Measurements from ENCODE around the gene LSP1.
A peak's percentile ranks its signal among the peaks of the same experiment; 100 is the strongest.
"Not testable (repeated sequence)": the region's sequence is repeated elsewhere in the genome, so short reads cannot be mapped to it uniquely, and the experiment has no call there.

Gene LSP1

DNA sequence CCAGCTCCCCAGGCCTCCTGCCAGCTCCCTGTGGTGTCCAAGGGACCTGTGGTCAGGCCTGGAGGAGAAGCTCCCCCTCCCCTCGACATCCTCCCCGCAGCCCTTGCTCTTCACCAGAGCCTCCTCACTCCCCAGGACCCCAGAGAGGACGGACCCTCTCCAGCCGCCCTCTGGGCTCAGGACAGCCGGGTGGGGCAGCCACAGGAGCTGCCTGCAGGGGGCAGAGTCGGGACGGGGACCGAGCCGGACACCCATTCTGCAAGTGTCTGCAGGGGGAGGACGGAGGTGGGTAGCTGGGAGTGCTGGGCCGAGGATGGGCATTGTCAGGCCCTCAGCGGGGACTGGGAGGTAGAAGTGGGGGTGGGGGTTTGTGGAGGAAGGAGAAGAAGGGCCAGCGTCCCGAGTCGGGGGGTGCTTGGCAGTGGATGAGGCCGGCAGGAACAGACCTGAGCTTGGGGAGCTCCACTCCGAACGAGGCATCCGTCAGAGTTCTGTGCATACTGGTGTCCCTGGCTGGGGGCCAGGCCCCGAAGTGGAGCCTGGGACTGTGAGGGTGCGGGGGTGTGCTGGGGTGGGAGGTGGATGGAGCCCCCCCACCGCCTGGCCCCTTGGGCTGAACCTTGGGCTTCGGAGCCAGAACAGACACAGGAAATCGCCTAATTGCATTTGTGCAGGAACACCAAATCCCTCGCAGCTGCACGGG is 23.6 kb downstream of the LSP1 start:
- peak; percentile 55 for DNase-seq

DNA sequence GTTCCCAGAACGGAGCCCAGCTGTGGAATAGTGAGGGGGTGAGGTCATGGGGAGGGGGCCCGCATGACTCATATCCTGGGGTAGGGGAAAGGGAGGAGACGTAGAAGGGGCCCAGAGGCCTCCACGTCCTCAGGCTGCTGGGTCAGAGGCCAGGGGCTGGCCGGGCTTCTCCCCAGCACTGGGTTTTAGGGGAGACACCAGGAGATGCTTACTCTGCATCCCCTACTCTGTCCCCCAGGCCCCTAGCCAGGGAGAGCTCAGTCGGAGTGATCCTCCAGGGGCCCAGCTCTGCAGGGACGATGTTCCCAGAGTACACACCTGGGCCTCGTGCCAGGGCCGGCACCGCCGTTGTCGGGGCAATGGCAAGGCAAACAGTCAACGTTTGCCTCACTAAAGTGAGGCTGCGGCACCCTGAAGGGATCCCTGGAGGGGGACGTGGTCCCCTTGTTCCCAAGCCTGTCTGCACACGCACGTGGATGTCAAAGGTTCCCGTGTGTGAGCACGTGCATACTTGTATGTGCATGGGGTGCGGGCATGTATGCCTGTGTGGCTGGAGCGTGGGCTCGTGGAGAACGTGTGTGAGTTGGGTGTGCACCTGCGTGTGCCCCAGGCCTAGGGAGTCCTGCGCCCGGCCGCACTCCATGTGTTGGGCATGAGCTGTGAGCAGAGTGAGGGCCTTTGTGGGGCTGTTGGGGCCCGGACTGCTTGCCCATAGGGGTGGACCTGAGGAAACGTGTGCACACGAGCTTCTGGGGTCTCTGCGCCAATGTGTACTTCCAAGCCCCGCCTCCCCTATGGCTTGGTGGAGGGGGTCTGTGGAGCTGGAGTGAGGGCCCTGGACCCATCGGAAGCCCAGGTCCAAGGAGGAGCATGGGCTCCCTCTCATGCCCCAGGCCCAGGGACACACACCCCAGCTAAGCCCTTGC is 24.6 kb downstream of the LSP1 start:
- ATAC-seq (no peak), DNase-seq (no peak)

More for the DNA sequence above, 23.6 kb downstream of the LSP1 start:
- no peak for ATAC-seq

DNA sequence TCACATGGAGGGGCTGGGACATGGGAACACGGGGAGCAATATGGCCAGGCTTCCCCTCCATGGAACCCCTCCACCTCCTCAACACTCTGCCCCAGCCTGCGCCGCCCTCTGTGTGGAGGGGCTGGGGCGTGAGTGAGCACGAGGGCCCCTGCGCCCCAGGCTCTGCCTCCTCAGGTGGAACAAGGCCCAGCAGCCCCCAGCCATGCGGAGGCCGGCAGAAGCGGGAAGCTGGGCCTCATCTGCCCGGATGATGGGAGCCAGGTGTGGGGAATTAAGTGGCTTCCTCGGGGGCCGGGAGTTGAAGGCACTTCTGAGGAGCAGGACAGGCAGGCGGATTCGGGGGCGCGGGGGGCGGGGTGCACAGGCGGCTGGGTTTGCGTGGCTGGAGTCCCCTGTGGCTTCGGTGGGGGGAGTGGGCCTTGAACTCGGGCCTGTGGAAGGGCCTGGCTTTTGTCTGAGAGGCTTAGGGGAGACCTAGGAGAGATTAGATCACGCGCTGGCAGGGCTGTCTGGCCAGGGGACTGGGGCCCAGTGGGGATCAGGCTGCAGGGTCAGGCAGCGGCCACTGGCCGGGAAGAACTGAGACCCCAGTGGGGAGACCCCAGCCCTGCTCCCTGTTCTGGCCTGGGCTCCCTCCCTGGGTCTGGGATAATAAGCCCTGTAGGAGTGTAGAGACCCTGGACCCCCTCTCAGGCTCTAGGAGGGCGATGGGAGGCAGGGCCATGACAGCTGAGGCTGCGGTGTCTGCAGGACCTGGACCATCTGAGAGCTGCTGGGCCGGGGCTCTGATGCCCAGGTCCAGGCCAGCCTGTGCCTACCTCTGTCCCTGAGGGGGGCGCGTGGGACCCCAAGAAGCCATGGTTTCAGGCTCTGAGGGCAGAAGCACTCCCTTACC is 25.5 kb downstream of the LSP1 start:
- no peak for DNase-seq

DNA sequence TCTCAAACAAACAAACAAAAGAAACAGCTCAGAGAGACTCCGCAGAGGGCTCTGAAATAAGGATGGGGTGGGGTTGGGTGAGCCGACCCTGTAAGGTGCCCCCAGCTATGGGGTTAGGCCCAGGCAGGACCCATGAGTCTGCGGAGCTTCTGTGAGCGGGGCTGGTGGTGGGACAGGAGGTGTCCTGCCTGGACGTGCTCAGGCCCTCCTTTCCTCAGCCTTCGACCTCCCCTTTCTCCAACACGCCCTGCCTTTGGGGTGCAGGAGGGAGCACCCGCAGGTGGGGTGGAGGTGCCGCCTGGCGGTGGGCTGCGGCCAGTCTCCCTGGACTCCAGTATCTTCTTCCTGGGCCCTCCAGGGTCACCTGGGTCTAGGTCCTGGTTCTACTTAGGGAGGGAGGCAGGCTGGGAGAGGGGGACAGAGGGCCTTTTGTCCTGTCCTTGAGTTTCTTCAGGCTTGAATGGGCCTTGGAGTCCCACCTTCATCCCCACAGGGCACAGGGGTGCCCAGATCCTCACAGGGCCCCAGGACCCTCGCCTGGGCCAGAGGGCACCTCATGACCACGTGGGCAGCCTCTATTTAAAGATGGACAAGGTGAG is 26.6 kb downstream of the LSP1 start:
- DNase-seq, result no peak
- ATAC-seq, result no peak

More for the DNA sequence above, 25.5 kb downstream of the LSP1 start:
- no peak for ATAC-seq

DNA sequence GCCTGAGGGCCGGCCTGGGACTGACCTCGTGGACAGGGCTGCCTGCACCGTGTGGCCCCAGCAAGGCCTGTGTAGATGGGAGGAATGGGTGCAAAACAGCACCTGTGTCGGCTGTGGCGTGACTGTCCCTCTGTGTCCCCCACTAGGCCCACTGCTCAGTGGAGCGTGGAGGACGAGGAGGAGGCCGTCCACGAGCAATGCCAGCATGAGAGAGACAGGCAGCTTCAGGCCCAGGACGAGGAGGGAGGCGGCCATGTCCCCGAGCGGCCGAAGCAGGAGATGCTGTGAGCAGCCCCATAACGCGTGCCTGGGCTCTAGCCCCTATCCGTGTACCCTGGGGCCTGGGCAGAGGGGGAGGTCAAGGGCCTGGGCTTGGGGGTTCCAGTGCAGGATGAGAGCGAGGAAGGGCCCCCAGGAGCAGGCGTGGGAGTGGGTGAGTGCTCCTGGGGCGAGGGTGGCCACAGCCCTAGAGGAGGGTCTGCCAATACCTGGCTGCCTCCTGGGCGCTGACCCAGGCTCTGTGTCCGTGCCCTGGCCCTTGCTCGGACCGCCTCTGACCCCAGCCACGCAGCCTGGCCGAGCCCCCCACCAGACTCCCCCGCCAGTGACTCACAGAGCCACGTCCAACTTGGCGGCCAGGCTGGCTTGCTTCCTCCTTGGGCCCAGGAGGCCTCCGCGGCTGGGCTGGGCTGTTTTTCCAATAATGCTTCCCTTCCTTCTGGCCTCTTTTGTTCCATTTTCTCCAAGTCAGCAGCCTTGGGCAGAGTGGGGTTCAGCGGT is 27.2 kb downstream of the LSP1 start:
- ATAC-seq, result no peak
- no peak for DNase-seq

DNA sequence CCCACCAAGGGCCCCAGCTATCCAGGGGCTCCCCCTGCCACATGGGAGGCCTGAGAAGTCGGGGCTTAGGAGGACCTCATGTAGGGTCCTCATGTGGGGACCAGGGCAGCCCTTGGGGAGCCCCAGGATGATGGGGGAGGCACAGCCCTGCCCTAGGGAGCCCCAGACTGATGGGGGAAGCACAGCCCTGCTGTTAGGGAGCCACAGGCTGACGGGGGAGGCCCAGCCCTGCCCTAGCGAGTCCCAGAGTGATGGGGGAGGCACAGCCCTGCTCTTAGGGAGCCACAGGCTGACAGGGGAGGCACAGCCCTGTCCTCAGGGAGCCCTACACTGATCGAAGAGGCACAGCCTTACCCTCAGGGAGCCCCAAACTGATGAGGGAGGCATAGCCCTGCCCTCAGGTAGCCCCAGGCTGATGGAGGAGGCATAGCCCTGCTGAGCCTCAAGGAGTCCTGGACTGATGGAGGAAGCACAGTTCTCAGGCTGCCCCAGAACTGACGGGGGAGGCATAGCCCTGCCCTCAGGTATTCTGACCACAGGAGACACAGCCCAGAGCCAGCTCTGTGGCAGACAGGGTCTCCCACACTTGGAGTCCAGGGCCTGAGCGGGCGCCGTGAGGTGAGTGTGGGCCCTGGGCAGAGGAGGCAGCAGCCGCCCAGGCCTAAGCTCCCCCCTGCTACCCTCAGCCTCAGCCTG is 28.0 kb downstream of the LSP1 start:
- no peak for DNase-seq
- ATAC-seq, result no peak

DNA sequence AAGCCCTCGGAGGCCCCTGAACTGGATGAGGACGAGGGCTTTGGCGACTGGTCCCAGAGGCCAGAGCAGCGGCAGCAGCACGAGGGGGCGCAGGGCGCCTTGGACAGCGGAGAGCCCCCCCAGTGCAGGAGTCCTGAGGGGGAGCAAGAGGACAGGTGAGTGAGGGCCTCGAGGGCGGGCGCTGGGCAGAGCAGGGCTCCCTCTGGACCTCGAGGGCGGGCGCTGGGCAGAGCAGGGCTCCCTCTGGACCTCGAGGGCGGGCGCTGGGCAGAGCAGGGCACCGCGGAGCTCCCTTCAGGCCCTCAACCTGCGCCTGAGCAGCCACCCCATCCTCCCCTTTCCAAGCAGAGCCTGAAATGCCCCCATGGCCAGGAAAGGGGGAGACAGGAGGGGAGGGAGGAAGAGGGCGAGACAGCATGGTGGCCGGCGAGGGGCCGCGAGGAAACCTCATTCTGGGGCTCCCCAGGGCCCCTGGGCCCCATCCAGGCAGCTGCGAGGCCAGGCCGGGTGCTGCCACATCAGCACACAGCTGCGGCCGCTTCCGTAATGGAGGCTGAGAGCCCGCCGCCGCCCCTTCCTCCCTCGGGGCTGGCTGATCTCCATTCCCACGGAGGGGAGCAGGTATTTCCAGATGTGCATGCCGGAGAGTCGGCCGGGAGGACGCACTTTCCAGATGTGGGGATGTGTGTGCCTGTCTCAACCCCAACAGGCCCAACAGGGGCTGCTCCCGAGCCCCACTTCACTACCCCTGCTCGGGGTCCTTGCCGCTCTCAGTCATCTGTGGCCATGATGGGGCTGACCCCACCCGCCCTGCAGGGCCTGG is 28.8 kb downstream of the LSP1 start:
- peak; percentile 18 for DNase-seq
- ATAC-seq, result peak; percentile 8

DNA sequence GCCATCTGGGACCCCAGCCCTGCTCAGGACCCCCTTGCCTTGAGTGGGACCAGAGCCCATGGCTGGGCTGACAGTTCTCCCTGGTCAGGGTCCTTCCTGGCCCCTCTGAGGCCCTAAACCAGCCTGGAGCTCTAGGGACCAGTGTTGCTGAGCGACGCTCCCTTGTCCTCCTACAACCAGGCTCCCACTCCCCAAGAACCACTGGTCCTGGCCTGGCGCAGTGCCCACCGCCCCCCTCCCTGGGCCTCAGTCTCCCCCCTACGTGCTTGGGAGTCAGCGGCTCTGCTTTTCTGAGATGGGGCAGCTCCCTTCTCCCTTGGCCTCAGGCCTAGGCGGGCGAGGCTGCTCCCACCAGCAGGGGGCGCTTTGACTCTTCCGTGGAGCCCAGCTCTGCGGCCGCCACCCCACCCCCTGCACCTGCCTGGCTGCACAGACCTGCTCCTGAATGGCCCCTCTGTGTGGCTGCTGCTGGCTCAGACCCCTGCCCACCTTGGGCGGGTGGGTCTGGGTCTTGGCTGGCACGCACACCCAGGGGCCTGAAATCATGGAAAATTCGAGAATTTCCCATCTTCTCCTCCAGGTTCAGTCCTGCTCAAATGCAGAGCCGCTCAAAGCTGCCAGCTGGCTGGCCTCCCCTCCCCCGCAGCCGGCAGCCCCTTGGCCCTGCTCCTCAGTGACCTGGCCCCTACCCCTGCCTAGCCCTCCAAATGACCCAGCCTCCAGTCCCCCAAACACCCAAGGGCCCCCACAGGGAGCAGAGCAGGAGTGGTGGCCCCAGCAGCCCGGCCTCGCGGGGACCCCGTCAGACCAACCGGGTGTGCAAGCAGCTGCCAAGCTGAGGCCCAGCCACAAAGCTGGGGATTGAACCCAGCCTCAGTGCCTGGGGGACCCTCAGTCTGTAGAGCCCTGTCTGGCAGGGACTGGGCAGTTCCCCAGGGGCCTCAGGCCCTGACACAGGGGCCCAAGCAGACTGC is 29.7 kb downstream of the LSP1 start:
- peak; percentile 83 for ATAC-seq
- DNase-seq, result peak; percentile 90

DNA sequence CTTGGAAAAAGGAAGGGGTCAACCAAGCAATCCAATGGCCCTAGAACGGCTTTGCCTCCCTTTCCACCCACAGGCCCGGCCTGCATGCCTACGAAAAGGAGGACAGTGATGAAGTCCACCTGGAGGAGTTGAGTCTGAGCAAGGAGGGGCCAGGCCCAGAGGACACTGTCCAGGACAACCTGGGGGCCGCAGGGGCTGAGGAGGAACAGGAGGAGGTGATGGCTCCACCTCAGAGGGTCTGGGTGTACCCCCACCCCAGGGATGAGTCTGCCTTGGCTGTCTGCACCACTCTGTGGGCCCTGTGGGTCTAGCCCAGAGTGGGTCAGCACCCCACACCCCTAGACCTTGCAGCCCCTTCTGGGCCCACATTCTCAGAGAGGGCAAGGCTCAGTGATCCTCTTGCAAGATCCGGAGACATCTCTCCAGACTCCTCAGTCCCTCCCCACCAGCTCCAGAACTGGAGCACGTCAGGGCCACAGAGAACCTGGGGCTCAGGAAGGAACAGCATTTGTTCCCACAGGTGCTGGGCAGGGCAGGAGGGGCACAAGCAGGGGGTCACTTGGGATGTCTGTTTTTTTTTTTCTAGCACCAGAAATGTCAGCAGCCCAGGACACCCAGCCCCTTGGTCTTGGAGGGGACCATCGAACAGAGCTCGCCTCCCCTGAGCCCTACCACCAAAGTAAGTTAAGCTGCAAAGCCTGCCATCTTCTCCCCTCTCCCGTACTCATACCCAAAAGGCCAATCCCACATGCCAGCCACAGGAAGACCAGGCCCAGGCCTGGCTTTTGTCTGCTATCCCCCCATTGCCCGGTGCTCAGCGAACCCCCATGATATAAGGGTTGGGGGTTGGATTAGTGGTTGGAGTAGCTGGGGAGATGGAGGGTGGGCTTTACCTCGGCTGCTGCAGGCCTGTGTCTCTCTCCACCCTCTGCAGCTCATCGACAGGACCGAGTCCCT is 30.7 kb downstream of the LSP1 start:
- no peak for ATAC-seq
- DNase-seq, result no peak

DNA sequence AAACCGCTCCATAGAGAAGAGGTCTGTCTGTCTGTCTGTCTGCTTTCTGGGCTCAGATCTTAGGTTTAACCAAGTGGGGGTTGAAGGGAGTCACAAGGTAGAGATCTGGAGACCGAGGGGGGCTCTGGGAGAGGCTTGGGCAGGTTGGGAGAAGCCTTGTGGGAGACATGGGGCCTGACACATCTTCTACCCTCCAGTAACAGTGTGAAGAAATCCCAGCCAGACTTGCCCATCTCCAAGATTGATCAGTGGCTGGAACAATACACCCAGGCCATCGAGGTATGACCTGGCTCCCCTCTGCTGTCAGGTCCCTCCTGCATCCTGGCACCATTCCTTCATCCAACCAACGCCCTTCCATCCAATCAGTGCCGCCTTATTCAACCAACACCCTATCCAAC is 31.4 kb downstream of the LSP1 start:
- DNase-seq (no peak), ATAC-seq (no peak)

DNA sequence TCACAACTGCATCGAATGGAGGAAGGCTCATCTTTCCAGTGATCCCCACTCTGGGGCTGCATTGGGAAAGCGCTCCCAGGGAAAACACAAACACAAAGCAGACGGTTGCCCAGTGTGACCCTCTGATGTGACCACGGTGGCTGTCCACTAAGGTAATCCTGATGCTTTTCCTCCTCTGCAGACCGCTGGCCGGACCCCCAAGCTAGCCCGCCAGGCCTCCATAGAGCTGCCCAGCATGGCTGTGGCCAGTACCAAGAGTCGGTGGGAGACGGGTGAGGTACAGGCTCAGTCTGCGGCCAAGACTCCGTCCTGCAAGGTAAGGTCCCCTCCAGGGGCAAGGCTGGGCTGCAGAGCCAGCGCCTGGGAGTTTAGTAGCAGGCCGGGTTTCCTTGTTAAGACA is 33.7 kb downstream of the LSP1 start:
- DNase-seq, result not testable (repeated sequence)

DNA sequence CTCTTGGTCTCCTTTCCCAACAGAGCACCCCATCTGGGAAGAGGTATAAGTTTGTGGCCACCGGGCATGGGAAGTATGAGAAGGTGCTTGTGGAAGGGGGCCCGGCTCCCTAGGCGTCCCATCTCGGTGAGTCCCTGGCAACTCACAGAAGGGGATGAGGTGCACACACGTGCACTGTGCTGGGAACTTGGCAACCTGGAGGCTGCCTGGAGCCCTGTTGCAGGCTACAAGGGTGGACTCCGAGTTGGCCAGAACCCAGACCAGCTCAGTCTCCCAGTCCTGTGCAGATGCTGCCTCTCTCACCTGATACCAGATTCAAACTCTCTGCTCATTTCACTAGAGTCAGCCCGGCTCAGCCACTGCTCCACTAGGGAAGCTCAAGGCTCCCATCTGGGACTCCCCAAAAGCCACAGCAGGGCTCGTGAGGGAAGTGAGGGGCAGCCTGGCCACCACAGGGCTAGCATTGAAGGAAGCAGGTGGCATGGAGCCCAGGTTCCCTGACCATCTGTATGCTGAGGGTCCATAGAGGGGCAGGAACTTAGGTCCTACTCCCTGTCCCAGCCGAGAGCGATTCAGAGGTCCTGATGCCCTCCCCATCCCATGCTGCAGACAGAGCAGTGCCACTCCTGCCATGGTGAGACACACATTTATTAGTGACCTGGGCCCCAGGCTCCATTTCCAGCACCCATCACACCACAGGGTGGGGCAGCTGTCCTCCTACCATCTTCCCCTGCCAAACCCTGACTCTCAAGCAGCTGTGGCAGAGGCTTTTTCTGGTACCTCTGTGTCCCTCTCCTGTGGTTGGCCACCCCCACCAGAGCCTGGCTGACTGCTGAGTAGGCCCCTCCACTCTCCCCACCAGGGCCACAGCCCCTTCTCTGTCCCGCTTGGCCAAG is 34.8 kb downstream of the LSP1 start:
- ATAC-seq (no peak), DNase-seq (no peak)

More for the DNA sequence above, 33.7 kb downstream of the LSP1 start:
- ATAC-seq, result not testable (repeated sequence)

DNA sequence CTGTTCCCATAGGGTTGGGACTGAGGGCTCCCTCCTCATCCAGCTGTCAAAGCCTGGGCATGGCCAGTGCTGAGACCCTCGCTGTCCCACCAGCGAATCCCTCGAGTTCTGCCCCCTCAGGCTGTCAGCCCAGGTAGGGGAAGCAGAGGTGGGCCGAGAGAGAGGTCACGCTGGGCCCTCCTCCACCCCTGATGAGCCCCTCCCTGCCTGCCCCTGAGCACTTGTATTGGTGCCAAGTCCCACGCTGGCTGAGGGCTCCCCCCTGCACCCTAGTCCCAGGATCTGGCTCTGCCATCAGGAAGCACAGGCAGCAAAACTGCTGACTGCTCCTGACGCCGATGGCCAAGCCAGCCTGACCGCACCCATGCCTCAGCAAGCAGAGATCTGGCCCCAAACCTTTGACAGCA is 35.5 kb downstream of the LSP1 start:
- DNase-seq, result no peak
- no peak for ATAC-seq

DNA sequence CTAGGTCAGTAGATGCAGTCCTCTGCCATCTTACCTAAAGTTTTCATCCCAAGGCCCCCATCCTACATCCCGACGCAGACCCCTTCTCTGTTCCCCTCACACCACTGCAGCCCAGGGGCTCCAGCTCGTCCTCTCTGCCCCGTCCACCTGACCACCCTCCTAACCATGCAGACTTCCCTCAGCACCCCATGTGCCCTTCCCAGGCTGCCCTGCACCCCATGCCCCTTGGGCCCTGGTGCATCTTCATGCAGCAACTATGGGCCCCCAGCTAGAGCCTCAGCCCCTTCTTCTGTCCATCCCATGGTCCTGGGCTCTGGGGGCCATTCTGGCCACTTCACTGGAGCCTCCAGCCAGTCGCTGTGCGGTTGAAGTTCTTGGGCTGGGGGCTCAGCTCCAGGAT is 35.9 kb downstream of the LSP1 start:
- DNase-seq, result no peak
- ATAC-seq, result no peak

DNA sequence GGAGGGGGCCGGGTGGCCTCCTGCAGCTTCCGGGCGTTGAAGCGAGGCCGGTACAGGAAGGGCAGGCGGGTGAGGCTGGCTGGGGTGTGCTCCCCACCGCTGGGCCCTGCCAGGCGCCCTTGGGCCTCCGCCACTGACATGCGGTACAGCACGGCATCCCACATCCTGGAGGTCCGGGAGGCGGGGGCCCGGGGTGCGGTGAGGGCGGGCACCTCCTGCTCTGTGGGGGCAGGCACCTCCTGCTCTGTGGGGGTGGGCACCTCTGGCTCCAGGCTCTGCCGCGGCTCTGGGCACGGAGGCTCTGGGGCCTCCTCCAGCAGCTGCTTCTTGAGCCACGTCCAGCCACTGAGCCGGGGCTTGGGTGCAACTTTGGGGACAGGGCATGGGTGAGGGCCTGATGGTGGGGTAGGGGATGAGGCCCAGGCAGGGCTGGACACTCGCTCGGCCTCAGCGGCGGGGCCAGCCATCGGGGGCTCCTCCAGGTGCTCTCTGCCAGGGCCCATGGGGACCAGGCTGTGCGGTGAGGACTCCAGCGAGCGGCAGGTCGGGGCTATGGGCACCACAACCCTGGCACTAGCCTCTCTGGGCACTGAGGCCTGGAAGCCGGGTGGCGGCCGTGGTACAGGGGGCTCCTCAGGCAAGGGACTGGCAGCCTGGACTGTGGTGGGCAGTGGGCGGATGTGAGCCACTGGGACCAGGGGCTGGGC is 36.5 kb downstream of the LSP1 start:
- ATAC-seq, result peak; percentile 71
- peak; percentile 82 for DNase-seq

Measured in stimulated activated naive CD8-positive, alpha-beta T cell treated with anti-CD3 and anti-CD28 coated beads, Interleukin-15, Interleukin-2, amounts not matched to agents 100 U/mL and 50 U/mL, for 24 hours (primary cell).